GM21528 (cell line): Measurements from ENCODE around the gene TFF1.

Experiments
- ATAC-seq: cut with Tn5 transposase; IDR thresholded peaks from one replicate; pipeline ENCODE4 v1.9.1; 2021; ENCODE audit warnings: mild to moderate bottlenecking, moderate library complexity; ENCODE audit not compliant: unreplicated experiment, low FRiP score

TFF1 gene

GRCh38 chr21:42347601-42348327, 18.6 kb downstream of the TFF1 start:
- no peak for ATAC-seq

DNA sequence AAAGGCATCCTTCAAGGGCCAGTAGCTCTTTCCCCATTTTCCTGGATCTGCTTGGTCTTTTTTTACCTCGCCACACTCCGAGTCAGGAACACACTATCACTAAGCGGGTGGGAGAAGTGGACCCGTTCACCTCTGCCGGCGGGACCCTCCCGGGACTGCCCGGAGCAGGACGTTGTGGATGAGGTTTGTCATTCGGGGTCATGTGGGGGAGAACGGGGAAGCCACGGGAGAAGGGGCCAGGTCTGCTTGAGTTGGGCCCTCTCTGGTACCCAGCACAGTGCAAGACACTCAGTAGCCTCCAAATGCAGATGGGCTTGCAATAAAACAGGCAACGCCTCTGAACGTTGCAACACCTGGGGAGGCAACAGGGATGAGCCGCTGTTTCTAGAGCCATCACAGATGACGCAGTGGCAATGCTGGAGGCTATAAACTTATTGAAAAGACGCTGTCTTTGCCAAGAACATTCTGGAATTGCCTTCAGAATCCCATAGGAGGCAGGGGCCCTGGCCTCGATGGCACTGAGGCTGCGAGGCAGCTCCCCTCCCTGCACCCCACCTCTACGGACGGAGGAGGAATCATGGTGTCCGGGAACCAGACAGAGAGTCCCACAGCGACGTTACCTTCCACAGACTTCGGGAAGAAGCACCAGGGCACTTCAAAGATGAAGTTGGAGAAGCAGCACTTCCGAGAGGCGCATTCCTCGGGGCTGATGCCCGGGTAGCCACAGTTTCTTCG, 19.3 kb downstream of the TFF1 start:
- no peak for ATAC-seq

- ATAC-seq = no peak
These were observed 19.9 kb downstream of the TFF1 start for GRCh38 chr21:42346441-42346840.

GRCh38 chr21:42344631-42345030, 21.7 kb downstream of the TFF1 start:
- ATAC-seq = no peak

DNA sequence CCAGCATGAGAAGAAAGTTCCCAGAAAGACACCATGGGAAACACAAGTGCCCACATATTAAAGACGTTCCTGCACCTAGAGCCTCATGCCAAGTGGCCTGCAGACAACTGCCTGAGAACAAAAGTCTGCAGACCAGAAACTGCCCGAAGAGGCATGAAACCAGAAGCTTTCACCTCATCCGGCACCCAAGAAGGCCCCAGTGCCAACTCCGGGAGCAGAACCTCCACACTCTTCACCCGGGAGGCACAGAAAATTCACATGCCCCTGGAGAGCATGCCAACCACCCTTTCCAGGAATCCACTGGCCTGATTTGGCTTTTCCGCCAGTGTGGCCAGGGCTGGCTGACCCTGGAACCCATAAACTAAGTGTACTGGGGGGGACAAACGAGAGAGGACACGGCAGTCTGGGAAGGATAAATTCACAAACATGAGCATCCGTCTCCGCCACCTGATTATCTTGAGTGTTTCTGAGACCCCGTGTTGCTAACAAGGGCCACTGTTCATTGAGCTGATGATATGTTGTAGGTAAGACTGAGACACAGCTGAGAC, 22.3 kb downstream of the TFF1 start:
- ATAC-seq = no peak

DNA sequence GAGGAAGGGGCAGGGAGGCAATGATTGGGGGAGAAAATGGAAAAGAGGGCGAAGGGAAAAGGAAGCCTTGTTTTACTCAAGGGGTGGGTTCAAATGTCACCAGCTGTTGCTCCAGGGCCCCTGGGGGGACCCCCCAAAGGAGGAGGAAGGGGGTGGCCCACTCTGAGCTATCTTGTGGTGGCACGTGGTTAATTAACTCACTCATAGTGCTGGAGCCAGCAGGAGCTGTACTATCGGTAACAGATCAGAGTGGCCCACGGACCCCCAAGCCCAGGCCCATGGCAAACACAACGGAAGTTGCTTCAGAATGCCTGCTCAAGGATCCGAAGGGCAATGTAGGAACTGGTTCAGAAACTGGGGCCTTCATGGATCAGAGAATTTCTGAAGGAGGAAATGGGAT, 22.8 kb downstream of the TFF1 start:
- no peak for ATAC-seq

GRCh38 chr21:42343101-42343500, 23.2 kb downstream of the TFF1 start:
- no peak for ATAC-seq

DNA sequence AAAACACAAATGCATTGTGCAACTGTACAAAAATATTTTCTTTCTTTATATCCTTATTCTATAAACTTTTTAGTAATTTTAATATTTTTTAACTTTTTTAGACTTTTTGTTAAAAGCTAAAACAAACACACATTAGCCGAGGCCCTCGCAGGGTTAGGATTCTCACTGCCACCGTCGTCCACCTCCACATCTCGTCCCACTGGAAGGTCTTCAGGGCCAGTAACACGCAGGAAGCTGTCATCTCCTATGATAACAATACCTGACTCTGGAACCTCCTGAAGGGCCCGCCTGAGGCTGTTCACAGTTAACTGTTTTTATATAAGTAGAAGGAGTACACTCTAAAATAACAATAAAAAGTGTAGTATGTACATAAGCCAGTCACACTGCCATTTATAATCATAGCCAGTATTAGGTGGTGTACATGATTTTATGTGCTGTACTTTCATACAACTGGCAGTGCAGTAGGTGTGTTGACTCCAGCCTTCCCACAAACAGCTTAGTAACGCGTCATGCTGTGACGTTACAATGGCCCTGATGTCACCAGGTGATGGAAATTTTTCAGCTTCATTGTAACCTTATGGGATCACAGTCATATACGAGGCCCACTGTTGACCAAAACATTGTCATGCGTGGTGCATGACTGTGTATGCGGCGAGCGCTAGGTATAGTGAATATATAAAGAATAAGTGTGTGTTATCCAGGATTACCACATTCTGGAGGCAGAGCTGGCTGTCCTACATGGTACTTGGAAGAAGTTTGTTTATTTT, 24.4 kb downstream of the TFF1 start:
- no peak for ATAC-seq

DNA sequence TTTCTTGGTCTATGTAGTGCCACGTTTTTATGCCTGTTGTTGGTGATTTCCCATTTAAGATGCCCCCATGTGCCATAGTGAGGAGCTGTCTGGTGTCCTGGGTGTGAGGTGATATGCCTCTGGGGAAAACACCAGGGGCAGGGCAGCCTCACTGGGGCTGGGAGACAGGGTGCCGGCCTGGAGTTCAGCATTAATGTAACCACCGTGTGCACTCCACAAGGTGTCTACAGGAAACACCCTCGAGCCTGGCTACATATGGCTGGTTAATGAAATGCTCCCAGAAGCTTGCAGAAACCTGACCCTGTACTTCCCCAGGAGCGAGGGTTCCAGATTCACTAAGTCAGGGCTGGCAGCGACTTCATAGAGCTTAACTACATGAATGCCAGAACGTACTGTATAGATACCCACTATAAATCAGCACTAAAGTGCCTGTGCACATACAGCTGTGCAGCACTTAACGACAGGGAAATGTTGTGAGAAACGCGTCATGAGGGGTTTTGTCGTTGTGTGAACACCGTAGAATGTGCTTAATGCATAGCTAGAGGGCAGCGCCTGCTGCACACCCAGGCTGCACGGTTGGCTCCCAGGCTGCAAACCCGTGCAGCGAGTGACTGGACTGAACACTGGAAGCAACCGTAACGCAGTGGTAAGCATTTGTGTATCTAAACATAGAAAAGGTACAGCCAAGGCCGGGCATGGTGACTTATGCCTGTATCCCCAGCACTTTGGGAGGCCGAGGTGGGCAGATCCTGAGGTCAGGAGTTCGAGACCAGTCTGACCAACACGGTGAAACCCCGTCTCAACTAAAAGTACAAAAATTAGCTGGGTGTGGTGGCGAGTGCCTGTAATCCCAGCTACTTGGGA, 25.9 kb downstream of the TFF1 start:
- ATAC-seq = no peak

DNA sequence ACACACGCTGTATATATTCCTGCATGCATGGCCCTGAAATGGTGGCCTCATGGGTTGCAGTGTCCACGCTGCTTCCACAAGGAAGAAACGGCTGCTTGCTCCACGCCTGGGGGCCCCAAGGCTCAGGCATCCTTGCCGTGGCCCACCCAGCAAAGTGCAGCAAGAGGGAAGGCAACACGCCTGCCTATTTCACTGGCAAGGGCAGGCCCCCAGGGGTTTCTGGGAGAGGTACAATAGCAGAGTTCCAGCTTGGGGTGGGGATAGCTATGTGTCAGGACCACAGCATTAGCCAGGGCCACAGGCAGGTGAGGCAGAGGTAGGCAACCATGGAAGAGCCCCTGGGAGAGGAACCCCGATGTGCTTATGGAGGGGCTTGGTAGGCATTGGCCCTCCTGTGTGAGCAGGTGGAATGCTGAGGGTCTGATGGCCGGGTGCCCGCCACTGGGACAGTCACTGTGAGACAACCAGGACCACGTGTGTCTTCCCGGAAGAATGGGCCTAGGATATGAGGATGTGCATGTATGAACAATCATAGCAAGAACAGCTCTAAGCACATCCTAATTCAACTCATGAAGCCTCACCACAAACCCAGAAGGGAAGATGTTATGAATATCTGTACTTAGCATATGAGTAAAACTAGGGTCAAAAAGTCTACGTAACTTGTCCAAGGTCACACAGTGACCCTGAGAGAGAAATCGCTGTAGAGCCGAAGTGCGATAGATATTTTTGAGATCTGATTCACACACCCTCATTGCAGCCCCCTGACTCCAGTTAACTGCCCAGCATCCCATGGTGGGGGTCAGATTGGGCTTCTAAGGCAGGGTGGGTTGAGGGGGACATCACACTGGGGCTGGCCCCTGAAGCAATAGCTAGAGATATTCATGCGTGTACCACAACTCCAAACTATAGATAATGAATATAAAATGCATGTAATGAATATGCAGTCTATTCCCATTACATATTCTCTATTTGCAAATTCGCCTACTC, 27.3 kb downstream of the TFF1 start:
- ATAC-seq = no peak

- ATAC-seq = no peak
These were observed 28.3 kb downstream of the TFF1 start for GRCh38 chr21:42337830-42338728.

DNA sequence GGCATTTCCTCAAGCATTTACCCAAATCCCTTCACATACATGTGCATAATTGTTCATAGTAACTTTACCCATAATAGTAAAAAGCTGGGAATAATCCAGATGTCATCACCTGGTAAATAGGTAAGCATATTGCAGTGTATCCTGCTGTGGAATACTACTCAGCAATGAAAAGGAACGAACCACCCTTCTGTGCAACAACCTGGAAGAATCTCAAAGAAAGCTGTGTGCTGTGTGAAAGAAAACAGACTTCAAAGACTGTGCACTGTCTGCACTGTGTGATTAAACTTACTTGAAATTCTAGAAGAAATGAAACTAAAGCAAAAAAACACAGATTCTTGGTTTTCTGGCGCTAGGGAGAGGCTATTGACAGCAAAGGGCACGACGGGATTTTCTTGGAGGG, 29.1 kb downstream of the TFF1 start:
- no peak for ATAC-seq

DNA sequence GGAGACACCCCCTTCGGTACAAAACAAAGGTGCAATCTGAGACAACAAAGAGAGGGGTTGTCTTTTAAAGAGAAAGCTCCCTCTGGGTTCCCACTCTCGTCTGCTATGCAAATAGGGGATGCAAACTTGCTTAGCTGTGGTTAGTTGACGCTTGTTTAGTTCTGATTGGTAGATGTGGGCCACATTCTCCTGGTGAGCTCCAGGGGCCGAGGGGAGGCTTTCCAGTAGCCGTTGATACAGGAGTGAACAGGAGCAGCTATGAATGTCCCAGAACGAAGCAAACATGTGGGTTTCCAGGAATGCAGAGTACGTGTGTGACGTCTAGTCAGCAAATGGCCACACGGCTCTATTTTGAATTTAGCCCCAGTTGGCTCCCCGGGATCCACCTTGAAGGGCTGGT, 30.3 kb downstream of the TFF1 start:
- no peak for ATAC-seq

DNA sequence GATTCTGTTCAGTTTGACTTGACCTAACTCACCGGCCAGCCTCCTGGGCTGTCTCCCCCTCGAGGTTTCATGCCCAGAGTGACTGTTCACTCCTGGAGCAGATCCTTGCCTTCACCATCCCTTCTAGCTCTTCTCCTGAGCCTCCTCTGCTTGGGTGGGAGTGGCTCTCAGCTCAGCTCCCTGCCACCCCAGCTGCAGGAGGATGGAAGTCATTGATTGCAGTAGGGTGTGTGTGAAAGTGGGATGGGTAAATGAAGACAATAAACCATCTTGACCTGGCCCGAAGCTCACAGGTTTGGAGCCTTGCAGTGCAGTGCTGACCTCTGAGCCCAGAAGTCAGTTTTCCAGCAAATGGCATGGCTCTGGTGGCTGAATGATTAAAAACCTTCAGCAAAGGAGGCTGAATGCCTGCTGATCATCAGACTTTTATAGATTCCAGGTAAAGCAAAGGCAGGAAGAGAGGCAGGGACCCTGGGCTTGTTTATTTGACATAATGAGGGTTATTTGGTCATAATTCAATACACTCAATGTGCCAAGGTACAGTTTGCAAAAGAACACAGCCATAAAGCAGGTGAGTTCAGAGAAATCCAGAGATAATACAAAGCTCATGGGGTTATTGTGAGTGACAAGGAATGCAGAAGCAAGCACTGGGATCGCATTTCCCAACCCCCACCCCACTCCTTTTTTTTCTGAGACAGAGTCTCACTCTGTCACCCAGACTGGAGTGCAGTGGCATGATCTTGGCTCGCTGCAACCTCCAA, 33.6 kb downstream of the TFF1 start:
- ATAC-seq = no peak

- ATAC-seq = no peak
These were observed 34.7 kb downstream of the TFF1 start for GRCh38 chr21:42331660-42332059.

GRCh38 chr21:42330380-42331371, 35.7 kb downstream of the TFF1 start:
- ATAC-seq = no peak
